Kidney (tissue), 14 donors: Measurements from ENCODE around the gene PHC1. TPM values are rescaled to one million over a fixed set of nuclear protein-coding genes. Genes with fewer than 3 reads are reported as not detected.

ENCODE experiments used
- DNase-seq, 5 donors: peaks; one replicate each; pipeline ENCODE4 v3.0.0-alpha.2; 2013 to 2020
- FAIRE-seq: peaks from 2 replicates; lab custom pipeline; 2012; peaks lifted over from hg19 to GRCh38; lab: Jason Lieb, UNC
- H3K27ac ChIP-seq, 2 donors: one replicate each; pipeline ENCODE4 v1.7.0; 2013; ENCODE audit warnings: low read depth in 2 of 2, low read length in 2 of 2, inconsistent platforms in 1 of 2
- H3K27me3 ChIP-seq: one replicate; pipeline ENCODE4 v1.7.1; 2013; ENCODE audit warnings: low read length, inconsistent platforms; ENCODE audit not compliant: control insufficient read depth, insufficient read depth
- H3K36me3 ChIP-seq, 3 donors: one replicate each; pipeline versions ENCODE4 v1.7.0 to v1.7.1; 2013; ENCODE audit warnings: low read length in 3 of 3, control low read depth in 1 of 3, inconsistent platforms in 1 of 3; ENCODE audit not compliant: insufficient read depth in 3 of 3, control insufficient read depth in 2 of 3
- H3K4me1 ChIP-seq, 3 donors: one replicate each; pipeline versions ENCODE4 v1.7.0 to v1.7.1; 2013; ENCODE audit warnings: low read length in 3 of 3, inconsistent platforms in 1 of 3, low read depth in 1 of 3; ENCODE audit not compliant: control insufficient read depth in 2 of 3, insufficient read depth in 2 of 3
- H3K4me3 ChIP-seq, 3 donors: one replicate each; pipeline versions ENCODE4 v1.7.0 to v1.8.1; 2013; ENCODE audit warnings: low read length in 3 of 3, control low read depth in 1 of 3, inconsistent platforms in 1 of 3
- H3K9ac ChIP-seq, 3 donors: one replicate each; pipeline versions ENCODE4 v1.7.0 to v1.7.1; 2013; ENCODE audit warnings: low read length in 3 of 3, control low read depth in 1 of 3, inconsistent platforms in 1 of 3
- H3K9me3 ChIP-seq, 3 donors: one replicate each; pipeline versions ENCODE4 v1.7.0 to v1.7.1; 2013; ENCODE audit warnings: low read length in 3 of 3, control low read depth in 1 of 3, inconsistent platforms in 1 of 3; ENCODE audit not compliant: control insufficient read depth in 2 of 3, insufficient read depth in 1 of 3
- intact Hi-C: fragments of 100-400 bp; cut with DNase I; formaldehyde crosslinking; loops from one replicate; pipeline ENCODE4 v1.11.1; 2022
- polyA plus RNA-seq: library from polyadenylated mRNA; stranded (reverse); fragments of 350-450 nt; fragmentation: Illumina TruSeq; extraction: RNeasy Lipid Tissue Mini Kit (QIAGEN cat#74804); gene quantifications from one replicate; pipeline ENCODE4 v1.2.3, GENCODE V29; 2014; ENCODE audit warnings: low read depth, low replicate concordance; ENCODE audit not compliant: insufficient read depth
- total RNA-seq: library from RNA; stranded (reverse); fragmentation: NEBNext Ultra II Directional; extraction: Animal tissue kit (Norgen Biotek cat#: 25700); gene quantifications from one replicate; pipeline ENCODE4 v1.2.1, GENCODE V29; 2021
- TF ChIP-seq, protein P1 (sequence below): IDR thresholded peaks from 3 replicates; pipeline ENCODE4 v1.5.1; 2012; ENCODE audit warnings: mild to moderate bottlenecking, moderate library complexity, borderline replicate concordance; ENCODE audit not compliant: insufficient read depth; ENCODE audit errors: extremely low read depth
- donor health status: control.
- donor health status: control.
- donor health status: control.
- donor health status: control.
- donor health status: control.
- donor health status: DM: yes; HTN: yes; CAD: no.
- donor health status: Normal renal cell carcinoma (clear cell type).

Gene PHC1
- total and polyA plus RNA-seq, 2 donors from 2014 or later = 12.5 to 41.0 TPM

DNA sequence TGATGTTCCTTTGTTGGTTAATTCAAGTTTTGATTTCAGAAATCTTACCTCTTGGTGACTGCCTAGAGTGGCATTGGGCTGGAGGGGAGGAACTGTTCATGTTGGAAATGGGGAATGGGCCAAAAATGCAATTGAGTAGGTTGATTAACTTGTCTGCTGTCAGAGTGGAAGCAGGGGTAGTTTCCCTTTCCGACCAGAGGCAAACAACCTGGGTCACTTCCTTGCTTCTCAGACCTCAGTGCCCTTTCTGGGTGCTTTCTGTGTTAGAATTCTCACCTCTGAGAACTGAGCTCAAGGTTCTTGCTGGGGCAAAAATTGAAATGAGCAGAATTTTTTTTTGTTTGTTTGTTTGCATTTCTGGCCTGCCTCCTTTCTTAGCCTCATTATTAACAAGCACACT, 37.4 kb downstream of the PHC1 start:
- H3K36me3 ChIP-seq = no peaks in the 10 kb centered on the region
- intact Hi-C loops = no loop called here
- no peak overlapping the region for H3K27ac ChIP-seq

DNA sequence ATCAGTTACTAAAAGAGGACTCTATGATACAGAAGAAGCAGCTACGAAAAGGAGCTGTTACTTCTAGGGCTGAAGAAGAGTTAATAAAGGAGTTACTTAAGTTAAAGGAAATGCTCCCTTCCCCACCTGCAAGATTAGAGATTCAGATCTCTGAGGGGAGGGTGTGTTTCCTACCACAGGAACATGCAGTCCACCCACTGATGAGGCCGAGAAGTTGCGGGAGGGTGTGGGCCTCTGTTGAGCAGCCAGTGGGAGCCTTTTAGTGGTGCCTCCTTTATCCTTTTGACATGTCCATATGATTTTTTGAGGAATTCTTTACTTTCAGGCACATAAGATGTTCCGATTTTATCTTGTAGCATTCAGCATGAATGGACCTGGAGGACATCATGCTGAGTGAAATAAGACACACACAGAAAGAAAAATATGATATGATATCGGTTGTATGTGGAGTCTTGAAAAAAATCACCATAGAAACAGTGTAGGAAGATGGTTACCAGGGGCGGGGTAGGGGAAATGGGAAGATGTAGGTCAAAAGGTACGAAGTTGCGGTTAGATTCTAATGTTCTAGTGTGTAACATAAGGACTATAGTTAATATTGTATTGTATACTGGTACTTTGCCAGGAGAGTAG, 39.6 kb downstream of the PHC1 start:
- FAIRE-seq (no peak), DNase-seq (no peak)
- intact Hi-C loops = no loop called here
- no peaks in the 10 kb centered on the region for H3K36me3 ChIP-seq
- no peak overlapping the region for H3K27ac ChIP-seq
- TF ChIP-seq, protein P1, sequence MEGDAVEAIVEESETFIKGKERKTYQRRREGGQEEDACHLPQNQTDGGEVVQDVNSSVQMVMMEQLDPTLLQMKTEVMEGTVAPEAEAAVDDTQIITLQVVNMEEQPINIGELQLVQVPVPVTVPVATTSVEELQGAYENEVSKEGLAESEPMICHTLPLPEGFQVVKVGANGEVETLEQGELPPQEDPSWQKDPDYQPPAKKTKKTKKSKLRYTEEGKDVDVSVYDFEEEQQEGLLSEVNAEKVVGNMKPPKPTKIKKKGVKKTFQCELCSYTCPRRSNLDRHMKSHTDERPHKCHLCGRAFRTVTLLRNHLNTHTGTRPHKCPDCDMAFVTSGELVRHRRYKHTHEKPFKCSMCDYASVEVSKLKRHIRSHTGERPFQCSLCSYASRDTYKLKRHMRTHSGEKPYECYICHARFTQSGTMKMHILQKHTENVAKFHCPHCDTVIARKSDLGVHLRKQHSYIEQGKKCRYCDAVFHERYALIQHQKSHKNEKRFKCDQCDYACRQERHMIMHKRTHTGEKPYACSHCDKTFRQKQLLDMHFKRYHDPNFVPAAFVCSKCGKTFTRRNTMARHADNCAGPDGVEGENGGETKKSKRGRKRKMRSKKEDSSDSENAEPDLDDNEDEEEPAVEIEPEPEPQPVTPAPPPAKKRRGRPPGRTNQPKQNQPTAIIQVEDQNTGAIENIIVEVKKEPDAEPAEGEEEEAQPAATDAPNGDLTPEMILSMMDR = no peak
- H3K9ac ChIP-seq = no peak overlapping the region
- no peaks in the 10 kb centered on the region for H3K27me3 ChIP-seq
- H3K9me3 ChIP-seq = peaks cover 0 to 4% (median 0%) of the 10 kb centered on the region in 3 donors
- no peak overlapping the region for H3K4me3 ChIP-seq
- peaks cover 0 to 3% (median 0%) of the 10 kb centered on the region in 3 donors for H3K4me1 ChIP-seq

More for the DNA sequence above, 37.4 kb downstream of the PHC1 start:
- H3K9ac ChIP-seq = no peak overlapping the region
- no peak for DNase-seq
- H3K27me3 ChIP-seq = no peaks in the 10 kb centered on the region
- no peak overlapping the region for H3K4me3 ChIP-seq
- no peak for FAIRE-seq
- H3K4me1 ChIP-seq = peaks cover 0 to 6% (median 6%) of the 10 kb centered on the region in 3 donors
- TF ChIP-seq, protein P1 = no peak
- H3K9me3 ChIP-seq = peaks cover 0 to 4% (median 0%) of the 10 kb centered on the region in 3 donors

- Histone ChIP-seq H3K4me3 (no peak overlapping the region), H3K27me3 (no peaks in the 10 kb centered on the region), H3K9ac (no peak overlapping the region), H3K4me1 (no peaks in the 10 kb centered on the region), H3K27ac (no peak overlapping the region), H3K36me3 (no peaks in the 10 kb centered on the region), H3K9me3 (peaks cover 0 to 4% (median 0%) of the 10 kb centered on the region in 3 donors)
- no peak for FAIRE-seq
- TF ChIP-seq, protein P1 = no peak
- intact Hi-C loops = no loop called here
- DNase-seq = no peak
These were observed 41.8 kb downstream of the PHC1 start for GRCh38 chr12:8956073-8956472.
